COLO668 (cell line): ENCODE data around the gene INHBA.

Source experiments
- DNase-seq: peaks from one replicate; lab custom pipeline; 2025; ENCODE audit not compliant: unreplicated experiment; lab: John Stamatoyannopoulos, UW

Gene INHBA

DNA sequence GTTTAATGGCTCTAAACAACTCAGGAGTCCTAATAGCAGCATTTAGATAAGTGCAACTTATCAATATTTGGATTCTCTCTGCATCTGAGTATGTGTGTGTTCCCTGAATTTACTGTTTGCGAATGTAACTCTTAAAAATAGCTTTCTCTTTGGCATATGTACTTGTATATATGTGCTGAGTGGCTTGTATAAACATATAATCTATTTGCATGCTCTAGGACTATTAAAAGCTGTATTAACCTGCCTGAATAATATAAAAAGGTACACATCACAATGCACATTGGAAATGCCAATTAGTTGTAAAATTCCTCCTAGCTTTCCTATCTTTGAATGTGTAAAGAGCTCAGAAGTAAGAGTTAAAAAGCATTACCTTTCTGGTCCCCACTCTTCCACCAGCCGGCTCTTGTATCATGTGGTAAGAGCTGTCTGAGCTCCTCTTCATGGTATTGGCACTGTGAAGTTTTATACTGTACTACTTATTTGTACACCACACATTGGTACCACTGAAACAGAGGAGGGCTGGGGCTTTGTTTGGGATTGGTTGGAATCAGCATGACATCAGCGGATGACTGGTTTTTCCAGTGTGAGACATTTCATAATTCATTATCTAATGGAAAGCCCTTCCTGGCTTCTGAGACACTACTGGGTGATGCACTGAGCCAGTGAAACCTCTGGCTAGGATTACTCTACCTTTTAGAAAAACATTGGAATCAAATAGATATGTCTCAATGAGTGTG is at the start of gene INHBA:
Gene INHBA, minus strand, starts transcription at position 456 of the 737 bp plus-strand sequence. CDS start 2,716 bp downstream, outside the sequence.
- DNase-seq = no peak

GRCh38 chr7:41752615-41753014 is 49.7 kb upstream of the INHBA start:
- DNase-seq = no peak

DNA sequence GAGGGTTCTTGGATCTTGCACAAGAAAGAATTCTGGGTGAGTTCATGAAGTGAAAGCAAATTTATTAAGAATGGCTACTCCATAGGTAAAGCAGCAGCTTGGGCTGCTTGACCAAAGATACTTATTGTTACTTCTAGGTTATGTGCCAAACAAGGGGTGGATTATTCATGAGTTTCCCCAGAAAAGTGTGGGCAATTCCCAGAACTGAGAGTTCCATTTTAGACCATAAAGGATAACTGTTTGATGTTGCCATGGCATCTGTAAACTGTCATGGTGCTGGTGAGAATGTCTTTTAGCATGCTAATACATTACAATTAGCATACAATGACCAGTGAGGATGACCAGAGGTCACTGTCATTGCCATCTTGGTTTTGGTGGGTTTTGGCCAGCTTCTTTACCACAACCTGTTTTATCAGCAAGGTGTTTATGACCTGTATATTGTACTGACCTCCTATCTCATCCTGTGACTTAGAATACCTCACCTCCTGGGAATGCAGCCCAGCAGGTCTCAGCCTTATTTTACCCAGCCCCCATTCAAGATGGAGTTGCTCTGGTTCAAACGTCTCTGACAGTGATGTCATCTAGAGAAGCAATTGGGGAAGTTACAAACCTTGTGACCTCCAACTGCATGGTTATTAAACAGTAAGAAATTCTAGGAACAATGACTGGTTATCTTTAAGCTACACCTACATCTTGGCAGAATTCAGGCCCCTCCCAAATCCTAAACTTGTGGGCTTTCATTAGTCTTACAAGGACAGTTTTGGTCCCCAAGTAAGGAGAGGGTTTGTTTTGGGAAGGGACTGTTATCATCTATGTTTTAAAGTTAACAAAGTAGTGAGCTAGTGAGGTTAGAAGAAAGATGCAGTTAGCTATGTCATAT is 48.0 kb upstream of the INHBA start:
- DNase-seq = no peak

DNA sequence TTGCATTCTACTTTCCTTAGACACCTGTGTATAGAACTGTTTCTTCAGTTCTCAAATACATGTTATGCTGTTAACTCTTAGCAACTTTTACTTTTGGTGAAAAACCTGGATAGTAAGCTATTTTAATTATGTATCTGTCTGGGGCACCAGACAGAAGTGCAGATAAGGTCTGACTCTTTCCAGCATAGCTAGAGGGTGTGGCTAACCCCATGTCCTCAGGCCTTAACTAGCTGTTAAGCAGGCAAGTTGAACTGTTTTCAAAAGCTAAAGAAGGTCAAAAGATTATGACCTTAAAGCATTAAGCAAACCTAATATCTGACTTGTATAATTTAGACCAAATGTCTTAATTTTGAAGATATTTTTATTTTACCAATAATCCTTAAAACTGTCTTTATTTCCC is 45.1 kb upstream of the INHBA start:
- no peak for DNase-seq

GRCh38 chr7:41745451-41745850 is 42.6 kb upstream of the INHBA start:
- no peak for DNase-seq

- DNase-seq = no peak
Observed at GRCh38 chr7:41744161-41744560, 41.3 kb upstream of the INHBA start.

DNA sequence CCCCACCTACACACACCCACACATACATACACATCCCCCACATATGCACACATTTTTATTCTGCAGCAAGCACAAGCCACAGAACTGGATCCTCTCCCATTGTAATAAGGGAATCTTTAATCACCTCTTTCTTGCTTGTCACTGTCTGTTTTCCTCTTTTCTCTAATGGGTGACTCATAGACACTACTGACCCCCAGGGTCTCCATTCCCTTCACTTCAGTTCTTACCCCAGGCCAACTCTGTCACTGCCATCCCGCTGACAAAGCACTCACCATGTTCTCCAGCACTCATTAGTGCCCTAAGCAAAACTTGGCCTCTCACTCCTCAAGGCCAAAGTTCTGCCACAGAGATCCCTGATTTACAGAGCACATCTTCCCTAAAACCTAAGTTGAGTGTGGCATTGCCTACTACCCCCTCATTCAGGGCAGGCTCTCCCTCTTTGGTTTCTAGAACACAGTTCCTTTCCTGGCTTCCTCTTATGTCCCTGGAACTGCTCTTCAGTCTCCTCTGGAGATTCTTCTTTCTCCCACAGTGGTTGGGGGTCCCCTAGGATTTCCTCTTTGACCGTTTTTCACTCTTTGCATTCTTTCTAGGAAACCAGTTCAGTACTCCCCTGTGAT is 39.6 kb upstream of the INHBA start:
- no peak for DNase-seq

DNA sequence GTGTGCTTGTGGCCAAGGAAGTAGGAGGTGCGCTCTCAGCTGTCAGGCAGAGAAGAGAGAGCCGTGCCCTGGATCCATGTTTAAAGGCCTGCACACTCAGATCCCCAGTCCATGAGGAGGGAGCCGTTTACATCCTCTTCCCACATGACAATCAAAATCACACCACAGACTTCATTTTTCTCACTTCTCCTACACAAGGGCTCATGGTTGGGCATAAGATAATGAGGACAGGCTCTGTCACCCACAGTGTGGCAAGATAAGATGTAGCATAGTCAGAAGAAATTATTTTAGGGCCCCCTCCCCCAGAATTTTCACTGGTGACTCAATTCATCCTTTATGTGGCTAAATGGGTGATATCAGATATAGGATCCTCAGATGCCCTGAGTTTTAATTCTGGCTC is 35.9 kb upstream of the INHBA start:
- no peak for DNase-seq

DNA sequence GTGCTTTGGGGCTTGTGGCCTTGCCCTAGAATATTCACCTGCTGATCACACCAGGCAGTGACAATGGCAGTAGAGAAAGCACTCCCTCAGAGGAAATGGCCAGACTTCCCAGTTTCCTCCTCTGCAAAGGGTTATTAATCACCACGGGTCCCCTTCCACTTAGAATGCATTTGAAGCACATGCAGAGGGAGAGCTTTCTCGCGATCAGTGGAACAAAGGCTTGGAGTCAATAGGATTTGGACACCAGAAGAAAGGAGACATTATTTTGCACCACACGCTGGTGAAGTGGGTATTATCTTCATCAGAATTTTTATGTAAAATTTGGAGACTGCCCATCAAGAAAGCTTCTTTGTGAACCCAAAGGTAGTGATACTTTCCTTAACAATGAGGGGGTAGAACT is 35.4 kb upstream of the INHBA start:
- no peak for DNase-seq

DNA sequence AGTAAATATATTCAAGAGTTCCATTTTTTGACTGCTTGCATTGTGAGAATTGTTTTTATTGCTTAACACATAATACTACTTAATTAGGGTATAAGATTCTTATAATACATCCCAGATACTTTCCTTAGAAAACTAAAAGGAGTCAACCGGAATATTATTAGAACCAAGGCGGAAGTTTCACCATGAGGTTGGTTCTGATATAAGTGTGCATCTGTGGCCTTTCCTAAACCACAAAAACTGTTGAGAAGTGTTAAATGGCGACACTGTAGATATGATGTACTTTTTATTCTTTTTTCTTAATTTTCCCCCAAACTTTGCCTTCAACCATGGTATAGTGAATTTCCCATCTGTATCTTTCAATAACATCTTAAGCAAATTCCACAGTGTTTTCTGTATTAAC is 32.3 kb upstream of the INHBA start:
- no peak for DNase-seq

DNA sequence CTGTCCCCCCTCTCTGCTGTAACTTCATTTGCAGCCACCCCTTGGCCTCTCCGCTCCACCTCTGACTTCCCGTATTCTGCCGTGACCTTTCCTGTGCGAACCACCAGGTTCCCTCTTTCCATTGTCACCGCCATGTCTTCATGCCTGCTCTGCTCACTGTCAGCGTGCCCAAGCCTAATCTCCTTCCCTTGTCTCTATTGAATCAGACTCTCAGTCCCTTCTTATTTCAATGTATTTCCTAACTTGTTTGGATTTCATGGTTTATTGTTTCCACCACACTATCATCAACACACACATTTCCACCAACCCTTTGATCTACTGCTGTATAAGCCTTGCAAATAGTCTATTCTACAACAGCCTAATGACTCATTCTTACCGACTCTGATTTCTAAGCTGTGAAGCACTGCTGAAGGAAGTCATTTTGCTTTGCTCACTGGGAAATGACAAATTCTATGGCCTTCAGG is 30.0 kb upstream of the INHBA start:
- no peak for DNase-seq

GRCh38 chr7:41732436-41732785 is 29.5 kb upstream of the INHBA start:
- no peak for DNase-seq

DNA sequence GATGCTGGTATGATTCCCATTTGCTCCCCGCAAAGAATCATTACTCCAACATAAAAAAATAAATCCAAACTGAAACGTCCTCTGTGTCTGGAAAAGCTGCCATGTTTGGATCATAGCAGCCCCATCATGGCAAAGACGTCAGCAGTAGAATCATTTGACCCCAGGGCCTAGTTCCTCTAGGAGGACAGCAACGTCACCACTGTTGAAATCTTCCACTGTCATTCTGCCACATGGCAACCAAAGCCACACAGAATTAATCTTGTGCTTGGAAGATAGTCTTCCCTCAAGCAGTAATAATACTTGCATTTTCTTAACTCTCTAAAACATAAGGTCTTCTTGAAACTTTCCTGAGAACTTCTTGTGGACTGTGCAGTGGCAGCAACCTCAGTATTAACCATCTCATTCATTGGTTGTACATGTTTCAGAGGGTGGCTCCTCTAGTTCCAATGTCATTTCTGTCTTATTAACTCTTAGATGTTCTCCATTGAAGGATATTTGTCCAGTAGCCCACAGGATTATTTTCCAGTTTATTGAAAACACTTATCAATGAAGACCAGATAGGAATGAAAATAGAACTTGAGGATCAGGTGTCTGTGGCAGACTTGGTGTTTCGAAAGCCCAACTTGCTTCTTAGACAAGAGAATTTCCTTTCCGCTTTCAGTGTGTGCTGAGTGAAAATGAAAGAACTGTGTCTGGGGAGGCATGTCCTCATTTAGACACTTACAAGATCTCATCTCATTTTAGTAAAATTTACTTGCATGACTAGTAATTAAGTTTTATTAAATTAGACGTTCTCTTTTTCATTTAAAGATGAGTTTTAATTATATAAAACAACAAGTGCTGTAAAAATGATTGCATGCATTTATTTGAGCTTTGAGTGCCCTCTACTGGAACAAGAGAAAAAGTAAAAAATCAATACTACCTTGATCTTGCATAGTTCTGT is 28.9 kb upstream of the INHBA start:
- DNase-seq = no peak

- no peak for DNase-seq
Observed at GRCh38 chr7:41730668-41731067, 27.8 kb upstream of the INHBA start.

- DNase-seq = no peak
Observed at GRCh38 chr7:41730161-41730560, 27.3 kb upstream of the INHBA start.

DNA sequence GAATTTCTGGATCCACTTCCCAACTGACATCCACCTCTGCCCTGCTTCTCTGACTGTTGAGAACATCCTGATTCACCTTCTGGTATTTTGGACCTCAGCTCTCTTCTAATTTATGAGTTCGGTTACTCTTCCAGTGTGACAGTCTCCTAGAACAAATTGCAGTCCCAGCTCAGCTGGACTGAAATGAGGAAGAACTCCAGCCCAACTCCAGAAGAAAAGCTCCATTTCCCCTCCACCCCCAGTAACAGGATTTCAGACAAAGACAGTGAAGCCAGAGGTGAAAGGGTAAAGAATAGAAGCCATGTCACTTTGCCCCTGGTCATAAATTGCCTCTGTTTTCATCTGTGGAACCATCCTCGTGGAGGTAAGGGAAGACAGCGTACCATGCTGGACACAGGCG is 26.2 kb upstream of the INHBA start:
- DNase-seq = no peak

DNA sequence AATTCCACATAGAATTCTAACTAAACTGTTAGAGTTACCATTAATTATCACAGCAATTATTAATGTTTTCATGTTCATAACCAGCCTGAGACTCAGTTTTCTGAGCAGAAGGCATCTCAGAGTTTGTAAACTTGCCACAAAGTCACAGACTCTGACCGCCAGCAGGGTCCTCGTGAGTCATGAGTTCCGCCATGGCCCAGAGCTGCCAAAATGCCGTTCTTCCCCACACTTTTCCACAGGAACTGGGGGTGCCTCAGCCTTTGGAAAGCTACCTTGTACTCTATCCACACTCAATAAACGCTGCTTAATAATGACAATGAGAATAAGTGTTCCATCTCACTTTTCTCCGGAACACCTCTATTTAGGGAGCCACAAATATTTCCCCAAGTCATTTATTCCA is 22.1 kb upstream of the INHBA start:
- no peak for DNase-seq

DNA sequence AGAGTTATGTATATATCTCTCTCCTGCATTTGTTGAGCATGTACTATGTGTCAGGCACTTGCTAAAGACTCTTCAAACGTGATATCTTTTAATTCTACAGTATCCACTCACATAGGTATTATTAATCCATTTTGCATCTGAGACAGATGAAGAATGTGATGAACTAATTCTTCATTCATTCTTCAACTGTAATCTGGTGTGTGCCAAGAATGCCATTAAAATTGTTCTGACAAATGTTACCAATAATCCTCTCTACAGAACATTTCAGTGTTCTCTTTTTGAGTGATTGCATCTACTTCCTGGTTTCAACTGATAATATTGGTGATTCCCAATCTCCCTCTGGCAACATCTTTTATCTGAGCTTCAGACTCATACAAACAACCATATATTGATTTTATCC is 18.0 kb upstream of the INHBA start:
- no peak for DNase-seq

GRCh38 chr7:41720046-41720445 is 17.2 kb upstream of the INHBA start:
- no peak for DNase-seq

- no peak for DNase-seq
Observed at GRCh38 chr7:41716691-41717090, 13.8 kb upstream of the INHBA start.

DNA sequence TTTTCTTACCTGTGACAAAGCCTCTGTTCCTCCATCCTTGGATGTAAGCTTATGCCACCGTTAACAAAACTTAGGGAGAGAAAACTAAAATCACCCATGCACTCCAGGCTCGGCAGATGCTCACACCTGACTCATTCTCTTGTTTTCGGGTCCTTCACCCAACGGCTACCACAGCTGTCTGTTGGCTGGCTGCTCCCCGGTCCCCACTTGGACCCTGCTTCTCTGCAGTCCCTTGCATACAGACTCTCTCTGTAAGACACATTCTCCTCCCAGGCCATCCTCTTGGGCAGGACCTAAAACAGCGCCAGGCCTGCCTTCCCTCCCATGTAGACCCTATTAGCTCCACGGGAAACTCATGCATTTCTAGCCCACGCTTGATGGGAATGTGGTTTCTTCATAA is 12.1 kb upstream of the INHBA start:
- no peak for DNase-seq
